ENCODE results near the gene ALS2.

The ALS2 gene

DNA sequence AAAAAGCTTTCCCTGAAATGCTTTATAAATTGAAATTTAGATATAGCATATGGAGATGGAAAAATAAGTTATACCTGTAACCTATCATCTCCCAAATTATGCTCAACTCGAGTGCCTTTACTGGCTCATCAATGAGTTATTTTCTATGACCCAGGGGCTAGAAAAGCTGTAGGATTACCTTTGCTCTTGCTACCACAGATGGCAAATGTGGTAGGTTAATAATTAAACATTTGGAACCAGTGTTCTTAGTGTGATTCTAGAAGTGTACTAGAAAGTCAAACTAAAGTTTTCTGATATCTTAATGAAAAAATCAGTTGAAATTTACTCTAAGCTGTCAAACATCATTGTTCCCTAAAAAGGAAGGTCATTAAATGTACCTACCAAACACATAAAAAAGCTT is 22.5 kb downstream of the ALS2 start:
- no peak for DNase-seq (ENCODE audit: low read depth in 1 of 2, low spot score in 1 of 2)

DNA sequence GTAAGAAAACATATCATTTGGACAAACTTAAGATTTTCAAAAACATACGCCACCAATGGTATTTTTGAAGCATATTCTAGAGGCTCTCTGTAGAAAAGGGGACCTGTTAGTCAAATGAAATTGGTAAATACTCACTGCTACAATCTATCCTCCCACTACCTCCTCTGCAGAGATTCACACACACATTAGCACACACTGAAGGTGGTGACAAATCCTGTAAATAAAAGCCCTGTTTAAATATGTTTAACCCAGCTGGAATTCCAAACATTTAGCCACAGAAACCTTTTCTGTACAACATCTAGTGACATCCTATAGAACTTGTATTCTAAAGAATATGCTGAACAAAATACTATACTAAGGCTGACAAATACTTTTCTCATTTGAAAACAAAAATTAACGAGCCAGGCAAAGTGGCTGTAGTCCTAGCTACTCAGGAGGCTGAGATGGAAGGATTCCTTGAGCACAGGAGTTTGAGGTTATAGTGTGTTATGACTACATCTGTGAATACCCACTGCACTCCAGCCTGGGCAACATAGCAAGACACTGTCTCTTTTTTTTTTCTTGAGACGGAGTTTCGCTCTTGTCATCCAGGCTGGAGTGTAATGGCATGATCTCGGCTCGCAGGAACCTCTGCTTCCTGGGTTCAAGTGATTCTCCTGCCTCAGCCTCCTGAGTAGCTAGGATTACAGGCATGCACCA is 25.9 kb downstream of the ALS2 start:
- DNase-seq (ENCODE audit: low read depth in 1 of 2, low spot score in 1 of 2) = no peak

DNA sequence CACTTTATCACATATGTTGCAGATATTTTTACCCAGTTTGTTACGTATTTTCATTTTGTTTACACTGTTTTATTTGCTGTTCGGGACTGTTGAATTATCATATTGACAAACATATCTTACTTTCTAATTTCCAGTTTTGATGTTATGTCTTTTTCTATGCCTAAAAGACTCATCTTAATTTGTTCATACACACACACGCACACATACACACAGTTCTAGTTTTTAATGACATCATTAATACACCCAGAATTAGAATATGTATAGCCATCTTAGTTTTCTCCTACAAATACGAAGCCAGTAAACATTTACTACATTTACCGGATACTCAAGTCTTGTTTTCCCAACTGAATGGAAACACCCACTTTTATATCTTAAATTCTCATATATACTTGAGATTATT is 29.2 kb downstream of the ALS2 start:
- DNase-seq (ENCODE audit: low read depth in 1 of 2, low spot score in 1 of 2) = no peak

DNA sequence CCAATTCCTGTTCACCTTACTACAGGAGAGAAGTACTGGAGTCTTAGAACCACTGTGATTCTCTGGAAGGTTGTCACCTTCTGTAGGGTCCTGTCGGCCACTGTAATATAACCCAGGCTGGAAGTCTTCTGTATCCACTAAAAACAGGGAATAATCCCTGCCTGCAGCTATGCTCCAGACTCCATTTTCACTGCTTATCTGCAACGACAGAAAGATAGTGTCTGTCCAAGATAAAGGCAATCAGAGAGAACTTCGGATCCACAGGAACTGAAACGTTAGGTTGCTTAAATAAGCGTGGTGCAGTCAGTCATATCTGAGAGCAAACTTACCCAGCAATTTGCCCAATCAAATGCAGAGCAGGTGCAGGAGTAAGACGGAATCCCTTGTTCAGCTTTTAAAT is 34.2 kb downstream of the ALS2 start:
- DNase-seq (ENCODE audit: low read depth in 1 of 2, low spot score in 1 of 2) = no peak

DNA sequence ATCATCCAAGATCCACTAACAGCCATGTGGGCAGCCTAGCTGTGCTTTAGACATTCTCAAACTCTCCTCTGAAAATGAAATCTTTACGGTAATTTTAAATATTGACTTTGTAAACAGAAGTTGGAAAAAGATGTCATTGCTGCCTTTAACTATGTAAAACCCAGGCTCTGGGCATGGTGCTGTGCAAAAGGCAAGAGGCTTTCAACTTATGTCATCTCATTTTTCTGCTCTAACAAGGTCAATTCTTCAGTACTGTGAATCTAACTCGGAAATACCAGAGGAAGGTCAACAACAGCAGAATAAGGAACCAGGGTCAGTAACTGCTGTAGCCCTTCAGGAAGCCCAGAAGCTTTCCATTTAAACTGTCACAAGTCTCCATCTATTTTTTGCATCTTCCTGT is 45.2 kb downstream of the ALS2 start:
- no peak for DNase-seq (ENCODE audit: low read depth in 1 of 2, low spot score in 1 of 2)

DNA sequence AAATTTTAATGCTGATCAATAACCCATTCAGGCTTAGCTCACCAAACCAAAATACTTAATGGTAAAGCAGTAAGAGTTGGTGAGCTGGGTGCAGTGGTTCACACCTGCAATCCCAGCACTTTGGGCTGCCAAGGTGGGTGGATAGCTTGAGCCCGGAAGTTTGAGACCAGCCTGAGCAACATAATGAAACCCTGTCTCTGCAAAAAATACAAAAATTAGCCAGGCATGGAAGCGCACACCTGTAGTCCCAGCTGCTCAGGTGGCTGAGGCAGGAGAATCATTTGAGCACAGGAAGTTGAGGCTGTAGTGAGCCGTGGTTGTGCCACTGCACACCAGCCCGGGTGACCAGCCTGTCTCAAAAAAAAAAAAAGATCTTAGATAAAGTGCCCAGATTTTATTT is 46.6 kb downstream of the ALS2 start:
- DNase-seq (ENCODE audit: low read depth in 1 of 2, low spot score in 1 of 2) = no peak

DNA sequence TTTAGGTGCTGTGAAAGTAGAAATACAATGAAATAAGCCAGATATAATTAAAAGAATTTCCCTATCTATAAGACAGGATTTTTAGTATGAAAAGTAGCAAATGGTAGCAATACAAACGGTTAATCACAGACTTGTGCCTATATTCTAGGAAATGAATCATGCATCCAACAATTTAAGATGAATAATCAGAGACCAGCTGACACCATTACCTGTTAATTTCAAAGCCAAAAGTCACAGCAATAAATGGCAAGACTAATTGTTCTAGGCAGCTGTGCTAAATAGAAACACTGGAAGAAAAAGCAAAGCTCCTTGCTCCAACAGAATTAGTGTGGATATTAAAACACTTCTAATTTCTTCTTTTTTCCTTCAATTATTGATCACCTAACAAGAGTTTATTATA is 47.2 kb downstream of the ALS2 start:
- DNase-seq (ENCODE audit: low read depth in 1 of 2, low spot score in 1 of 2) = no peak

DNA sequence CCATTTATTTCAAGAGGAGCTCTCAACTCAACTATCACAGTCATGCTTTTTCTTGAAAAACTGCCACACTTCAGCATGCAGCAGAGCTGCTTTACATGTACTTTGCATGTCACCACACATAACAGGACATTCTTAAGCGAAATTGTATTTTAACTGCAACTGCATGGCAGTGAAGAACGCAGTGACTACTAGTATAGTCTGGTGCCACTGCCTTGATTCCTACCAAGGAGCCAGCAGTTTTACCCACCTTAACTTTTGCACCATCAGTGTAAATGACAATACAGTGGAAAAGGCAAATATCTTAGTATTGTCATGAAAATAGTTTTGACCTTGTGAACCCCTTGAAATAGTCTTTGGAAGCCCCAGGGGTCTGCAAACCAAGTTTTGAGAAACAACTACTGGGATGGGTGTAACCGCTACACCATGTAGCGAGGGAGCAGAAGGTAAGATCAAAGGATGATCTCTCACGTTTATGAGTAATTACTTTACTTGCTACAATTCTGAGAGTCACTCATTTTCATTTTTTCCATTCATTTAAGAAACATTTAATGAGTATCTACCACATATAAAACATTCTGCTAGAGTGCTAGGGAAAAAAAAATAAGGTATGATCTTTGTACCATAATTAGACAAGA is 50.0 kb downstream of the ALS2 start:
- peak in 1 of 2 donors; percentile 3 for DNase-seq (ENCODE audit: low read depth in 1 of 2, low spot score in 1 of 2)

DNA sequence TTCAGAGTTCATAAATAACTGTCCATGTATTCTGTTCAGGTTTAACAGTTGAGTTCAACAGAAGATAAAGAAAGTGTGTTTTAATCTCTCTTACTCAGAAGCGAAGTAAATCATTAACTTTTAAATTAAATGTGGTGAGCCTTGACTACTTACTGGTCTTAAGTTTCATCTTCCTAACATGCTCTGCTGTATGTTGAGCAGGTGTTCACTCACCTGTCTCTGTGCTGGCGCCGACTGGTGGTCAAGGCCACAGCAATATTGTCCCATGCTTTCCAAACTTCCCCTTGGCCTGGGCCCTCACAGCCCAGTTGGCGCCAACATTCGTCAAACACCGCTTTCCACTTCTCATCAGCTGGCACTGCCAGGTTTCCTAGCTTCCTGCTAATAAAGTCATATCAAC is 65.3 kb downstream of the ALS2 start:
- DNase-seq (ENCODE audit: low read depth in 1 of 2, low spot score in 1 of 2) = no peak

DNA sequence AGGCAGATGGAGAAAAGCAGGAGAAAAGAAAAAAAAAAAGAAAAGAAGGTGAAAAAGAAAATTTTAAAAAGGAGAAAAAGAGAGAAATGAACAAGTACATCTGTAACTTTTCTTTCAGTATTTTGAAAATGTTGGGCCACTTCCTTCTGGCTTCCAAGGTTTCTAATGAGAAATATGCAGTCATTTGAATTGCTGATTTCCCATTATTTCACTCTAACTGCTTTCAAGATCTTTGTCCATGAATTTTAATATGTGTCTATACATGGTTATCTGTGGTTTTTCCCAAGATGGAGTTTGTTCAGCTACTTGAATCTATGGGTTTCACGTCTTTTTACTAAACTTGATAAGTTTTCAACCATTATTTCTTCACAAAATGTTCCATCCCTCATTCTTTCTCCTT is 68.0 kb downstream of the ALS2 start:
- DNase-seq (ENCODE audit: low read depth in 1 of 2, low spot score in 1 of 2) = no peak

DNA sequence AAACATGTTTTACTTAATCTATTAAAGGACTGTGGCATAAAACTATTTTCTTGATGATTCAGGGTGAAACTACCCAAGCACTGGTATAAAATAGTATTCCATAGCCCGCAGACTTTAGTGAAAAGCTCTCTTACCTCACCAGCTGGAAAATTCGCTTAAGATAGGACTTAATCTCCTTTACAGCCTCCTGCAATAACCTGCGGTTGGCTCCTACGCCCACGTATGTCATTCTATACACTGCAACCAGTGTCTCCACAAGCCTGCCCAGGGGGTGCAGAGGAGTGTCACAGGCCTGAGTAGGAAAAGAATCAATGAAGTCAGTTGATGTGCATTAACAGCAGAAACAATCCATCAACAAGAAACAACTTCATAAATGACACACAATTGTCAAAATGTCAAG is 71.0 kb downstream of the ALS2 start:
- DNase-seq (ENCODE audit: low read depth in 1 of 2, low spot score in 1 of 2) = no peak

DNA sequence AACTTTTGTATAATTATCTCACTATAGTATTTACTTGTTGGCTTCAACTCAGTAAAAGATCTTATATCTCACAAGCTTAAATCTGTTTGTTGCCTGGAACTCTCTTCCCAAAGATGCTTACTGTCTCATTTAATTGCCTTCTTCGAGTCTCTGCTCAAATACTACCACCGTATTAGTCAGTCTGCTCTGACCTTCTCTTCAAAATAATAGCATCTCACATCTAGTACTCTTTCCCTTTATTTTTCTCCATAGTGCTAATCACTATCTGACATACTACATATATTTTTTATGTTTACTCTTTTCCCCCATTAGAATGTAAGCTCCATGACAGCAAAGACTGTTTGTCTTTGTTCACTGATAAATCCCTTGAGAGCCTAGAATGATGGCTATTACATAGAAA is 71.7 kb downstream of the ALS2 start:
- no peak for DNase-seq (ENCODE audit: low read depth in 1 of 2, low spot score in 1 of 2)

DNA sequence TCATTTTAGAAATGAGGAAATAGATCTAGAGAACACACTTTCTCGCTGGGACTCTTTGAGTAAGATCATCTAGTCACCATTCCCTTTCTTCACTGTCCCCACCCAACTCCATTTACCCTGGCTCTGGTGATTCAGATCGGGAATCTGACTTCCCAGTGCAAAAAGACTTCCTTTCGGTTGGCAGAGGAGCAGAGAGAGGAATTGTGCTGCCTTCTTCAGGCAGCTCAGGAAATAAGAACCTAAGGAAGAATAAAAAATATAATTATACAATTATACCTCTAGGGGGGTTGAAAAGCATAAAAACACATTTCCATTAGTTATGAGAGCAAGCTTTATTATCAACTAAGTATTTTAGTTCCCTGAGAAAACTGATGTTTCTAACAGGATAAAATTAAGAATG is 73.0 kb downstream of the ALS2 start:
- no peak for DNase-seq (ENCODE audit: low read depth in 1 of 2, low spot score in 1 of 2)

DNA sequence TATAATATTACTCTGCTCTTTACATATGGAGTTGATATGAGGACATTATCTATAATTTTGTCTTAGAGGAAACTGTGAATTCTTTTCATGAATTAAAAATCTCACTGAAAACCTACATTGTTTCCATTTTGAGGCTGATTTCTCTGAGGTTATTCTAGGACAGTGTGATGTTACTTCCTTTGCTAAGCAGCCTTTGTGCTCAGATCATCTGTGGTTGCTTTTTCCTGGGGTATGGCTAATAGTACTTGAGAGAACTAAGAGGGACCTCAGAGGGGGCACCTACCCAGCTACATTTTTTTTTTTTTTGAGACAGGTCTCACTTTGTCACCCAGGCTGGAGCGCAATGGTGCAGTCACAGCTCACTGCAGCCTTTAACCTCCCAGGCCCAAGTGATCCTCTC is 73.6 kb downstream of the ALS2 start:
- no peak for DNase-seq (ENCODE audit: low read depth in 1 of 2, low spot score in 1 of 2)

DNA sequence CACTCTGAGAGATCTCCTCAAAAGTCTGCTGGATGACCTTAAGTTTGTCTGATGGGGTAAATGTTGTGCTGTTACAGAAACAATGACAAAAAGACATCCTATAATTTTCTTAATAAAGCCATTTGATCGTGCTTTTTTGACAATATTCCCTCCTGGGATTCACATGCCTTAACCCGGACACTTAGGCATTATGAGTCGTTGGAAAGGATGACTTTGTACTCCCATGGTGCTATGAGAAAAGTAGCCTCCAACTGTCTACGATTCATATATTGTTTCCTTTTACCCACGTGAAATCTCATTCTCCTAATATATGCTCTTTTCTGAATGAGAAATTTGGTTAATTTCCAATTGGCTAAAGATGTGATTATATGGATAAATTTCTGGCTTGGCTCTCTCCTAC is 76.2 kb downstream of the ALS2 start:
- no peak for DNase-seq (ENCODE audit: low read depth in 1 of 2, low spot score in 1 of 2)

DNA sequence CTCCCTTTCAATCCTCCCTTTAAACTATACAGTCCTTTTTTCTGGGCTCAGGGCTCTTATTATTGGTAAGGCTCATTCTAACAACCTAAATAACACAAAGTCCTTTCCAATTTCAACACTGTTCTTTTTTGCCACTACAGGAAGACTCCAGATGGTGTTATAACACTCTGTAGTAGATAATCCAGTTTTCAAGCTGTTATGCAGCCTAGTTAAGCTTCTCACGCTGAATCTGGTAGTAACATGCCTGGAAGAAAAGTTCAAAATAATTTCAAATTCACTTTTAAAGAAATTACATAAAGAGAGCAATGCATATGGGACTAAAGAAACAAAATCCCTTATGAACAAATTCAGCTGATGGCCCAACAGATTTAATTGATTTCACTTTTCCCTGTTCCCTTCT is 79.1 kb downstream of the ALS2 start:
- DNase-seq (ENCODE audit: low read depth in 1 of 2, low spot score in 1 of 2) = no peak

DNA sequence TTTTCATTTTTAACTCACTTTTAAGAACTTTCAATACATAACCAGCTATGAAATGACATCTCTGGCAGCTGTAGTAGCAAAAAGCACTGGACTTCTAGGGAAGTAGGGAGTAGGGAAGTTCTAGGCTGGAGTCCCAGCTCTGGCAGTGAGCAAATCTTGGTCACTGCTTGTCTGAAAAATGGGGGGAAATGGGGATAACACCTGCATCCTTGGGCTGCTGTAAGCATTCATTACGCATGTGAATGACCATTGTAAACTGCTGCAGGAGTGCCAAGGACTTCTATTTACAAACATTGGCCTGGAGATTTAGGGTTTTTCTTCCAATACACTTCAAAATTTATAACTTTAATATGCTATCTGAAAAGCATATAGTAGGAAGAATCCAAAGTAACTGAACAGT is 81.3 kb downstream of the ALS2 start:
- no peak for DNase-seq (ENCODE audit: low read depth in 1 of 2, low spot score in 1 of 2)

DNA sequence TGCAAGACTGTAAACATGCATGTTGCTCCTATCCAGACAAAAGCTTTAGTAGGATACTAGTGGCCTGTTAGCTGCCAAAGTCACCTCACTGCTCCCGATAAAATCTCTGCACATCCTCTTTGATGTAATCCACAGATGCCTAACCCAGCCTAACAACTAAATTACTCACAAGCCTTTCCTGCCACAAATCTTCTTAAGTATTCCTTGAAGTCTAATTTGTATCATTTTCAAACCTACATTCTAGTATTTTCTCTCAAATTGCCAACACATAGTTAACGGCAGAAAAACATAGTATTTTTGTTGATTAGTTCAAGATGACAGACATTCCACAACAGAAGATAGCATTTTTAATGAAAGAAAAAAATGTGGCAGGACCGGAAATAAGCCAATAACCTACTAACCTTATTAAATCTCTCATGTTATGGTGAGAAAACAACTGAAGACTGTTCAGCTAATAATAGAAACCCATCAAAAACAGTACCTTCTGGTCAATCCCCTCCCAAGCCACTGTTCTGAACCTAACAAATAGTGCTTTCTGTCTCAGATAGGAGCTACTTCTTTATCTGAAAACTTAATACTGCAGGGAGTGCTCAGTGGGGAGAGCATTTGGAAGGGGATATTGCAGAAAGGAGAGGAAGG is 82.0 kb downstream of the ALS2 start, which contains the start of gene MPP4:
Gene MPP4, minus strand, starts transcription at position 57 of the 639 bp plus-strand sequence. CDS start 4,690 bp downstream, outside the sequence.
- no peak for DNase-seq (ENCODE audit: low read depth in 1 of 2, low spot score in 1 of 2)

DNA sequence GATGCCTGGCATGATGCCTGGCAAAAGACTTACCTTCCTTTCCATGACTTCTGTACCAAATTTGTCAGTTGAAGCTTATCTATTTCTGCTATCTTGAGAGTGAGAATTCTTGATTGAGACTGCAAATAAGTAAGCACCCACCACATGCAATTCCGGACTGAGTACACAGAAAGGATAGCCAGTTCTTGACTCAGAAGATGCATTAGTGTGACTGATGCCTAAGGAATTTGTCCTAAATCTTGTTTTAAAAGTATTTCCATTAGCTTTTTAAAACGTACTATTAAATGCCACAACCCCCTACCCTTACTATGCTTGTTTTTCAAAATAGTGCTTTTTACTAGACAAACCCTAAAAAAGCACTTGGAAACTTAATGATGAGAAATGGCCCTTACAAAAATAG is 82.8 kb downstream of the ALS2 start:
- DNase-seq (ENCODE audit: low read depth in 1 of 2, low spot score in 1 of 2) = no peak

DNA sequence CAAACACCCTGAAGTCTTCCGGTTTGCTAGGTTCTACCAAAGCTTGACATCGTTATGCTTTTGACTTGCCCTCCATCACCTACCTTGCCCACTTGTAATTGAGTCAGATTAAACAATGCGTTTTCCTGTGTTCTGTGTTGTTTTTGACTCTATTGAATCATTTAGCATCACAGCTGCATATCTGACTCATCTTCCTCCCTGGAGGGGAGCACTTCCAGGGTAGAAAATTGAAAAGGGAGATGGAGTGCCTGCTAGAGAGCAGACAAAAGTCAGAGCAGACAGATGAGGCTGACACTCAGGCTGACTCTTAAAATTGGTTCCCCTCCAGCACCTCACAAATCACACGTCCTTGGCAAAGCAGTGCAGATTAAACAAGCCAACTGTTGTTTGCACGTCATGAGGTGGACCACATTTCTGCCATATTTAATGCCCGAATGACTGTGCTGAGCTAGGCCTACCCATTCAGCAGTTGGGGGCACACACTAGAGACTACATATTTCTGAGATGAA is 84.5 kb downstream of the ALS2 start:
- no peak for DNase-seq (ENCODE audit: low read depth in 1 of 2, low spot score in 1 of 2)

DNA sequence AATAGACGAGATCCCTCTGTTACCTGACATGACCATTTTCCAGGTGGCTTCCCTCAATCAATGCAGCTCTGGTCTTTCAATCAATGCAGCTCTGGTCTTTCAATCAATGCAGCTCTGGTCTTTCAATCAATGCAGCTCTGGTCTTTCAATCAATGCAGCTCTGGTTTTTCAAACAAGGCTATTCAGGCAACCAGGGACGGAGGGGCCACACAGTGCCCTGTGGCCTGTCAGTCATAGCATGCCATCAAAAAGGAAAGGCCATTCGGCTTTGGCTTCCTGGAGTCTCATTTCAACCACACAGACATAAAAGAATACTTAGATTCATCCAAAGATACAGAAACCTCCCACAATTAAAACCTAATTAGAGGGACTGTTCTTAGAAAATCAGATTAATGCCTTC is 95.6 kb downstream of the ALS2 start:
- no peak for DNase-seq (ENCODE audit: low read depth in 1 of 2, low spot score in 1 of 2)

DNA sequence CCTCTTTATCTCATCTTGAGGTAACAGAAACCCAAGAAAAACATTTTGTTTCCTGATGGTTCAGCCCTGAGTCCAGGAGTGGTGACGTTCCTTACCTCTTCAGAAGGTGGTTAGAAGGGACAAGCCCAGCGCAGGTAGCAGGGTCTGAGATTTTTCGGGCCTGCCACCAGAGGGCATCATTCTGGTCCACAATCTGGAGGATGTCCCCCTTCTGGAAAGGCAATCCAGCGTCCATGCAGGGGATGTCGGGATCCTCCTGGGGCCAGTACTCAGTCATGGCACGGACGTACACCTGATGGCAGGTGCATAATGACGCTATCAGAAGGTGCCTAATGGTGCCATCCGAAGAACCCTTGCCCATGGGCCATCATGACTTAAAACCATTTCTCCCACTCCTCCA is 100.0 kb downstream of the ALS2 start:
- no peak for DNase-seq (ENCODE audit: low read depth in 1 of 2, low spot score in 1 of 2)

All from activated CD4-positive, alpha-beta T cell treated with anti-CD3 and anti-CD28 coated beads, Interleukin-2, amount 50 U/mL, for 24 hours (primary cell).